ENCODE results near the gene POU2AF1.

POU2AF1 gene

DNA sequence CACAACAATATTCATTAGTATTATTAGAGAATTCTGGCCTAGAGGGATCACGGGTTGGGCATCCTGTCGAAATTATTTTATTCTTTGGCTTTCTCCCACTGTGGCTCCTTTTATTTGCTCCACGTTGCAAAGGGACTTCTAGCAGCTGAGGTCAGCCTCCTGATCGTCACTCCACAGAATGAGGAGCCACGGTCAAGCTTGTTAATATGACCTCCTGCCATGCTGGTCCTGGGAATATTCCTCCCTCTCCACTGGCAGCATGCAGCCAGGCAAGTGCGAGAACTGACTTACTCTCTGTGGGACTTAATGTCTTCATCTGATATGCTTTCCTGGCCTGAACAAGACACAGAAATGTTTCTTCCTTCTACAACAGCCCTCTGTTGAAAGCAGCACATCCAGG, 59.8 kb downstream of the POU2AF1 start:
- DNase-seq (ENCODE audit: low read depth, low spot score): no peak

DNA sequence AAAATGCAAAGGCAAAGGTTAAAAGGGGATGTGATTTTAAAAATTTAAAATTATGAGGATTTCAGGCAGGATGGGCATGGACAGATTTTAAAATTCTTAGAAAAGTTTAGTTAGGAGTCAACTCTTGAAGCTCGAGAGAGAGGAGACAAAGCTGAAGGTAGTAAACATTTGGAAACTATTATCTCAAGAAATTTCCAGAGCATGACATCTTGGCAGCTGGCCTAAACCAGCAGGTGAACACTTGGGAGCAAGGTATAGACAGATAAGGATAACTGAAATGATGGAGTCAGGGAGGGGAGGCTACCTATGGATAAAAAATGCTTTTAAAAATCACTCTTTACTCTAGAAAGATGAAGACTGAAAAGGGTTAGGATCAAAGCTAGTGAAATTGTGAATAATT, 67.0 kb downstream of the POU2AF1 start:
- DNase-seq (ENCODE audit: low read depth, low spot score): no peak

DNA sequence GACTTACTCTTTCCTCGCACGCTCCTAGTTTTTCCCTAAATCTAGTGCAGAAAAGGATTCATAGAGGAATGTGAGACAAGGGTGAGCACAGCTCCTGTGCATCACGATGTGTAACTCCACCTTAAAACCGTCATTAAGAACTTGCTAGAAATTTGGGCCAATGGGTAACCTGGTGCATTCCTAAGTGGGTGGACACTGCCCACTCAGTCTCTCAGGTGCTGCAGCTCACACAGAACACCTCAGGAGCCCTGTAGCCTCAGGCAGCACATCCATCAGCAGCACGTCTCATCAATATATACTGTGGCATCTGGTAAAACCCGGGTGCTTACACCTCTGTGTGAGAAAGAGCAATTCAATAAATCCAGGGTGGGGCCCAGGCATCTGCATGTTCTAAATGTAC, 68.4 kb downstream of the POU2AF1 start:
- no peak for DNase-seq (ENCODE audit: low read depth, low spot score)

DNA sequence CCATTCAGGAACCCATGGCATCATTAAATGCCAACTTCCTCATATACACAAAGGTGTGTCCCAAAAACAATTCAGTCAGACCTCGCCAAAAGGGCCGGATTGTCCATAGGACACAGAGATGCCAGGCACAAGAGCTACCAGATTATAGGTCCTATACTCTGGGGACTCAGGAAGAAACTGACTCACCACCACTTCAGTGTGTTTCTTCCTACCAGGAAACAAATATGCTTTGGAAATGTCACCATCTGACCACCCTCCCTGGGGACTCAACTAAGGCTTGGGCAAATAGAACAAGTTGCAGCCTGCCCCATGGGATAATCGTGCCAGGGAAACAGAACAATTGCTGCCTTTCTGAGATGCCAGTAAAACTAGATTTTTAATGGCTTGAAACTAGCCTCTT, 69.0 kb downstream of the POU2AF1 start:
- DNase-seq (ENCODE audit: low read depth, low spot score): no peak

DNA sequence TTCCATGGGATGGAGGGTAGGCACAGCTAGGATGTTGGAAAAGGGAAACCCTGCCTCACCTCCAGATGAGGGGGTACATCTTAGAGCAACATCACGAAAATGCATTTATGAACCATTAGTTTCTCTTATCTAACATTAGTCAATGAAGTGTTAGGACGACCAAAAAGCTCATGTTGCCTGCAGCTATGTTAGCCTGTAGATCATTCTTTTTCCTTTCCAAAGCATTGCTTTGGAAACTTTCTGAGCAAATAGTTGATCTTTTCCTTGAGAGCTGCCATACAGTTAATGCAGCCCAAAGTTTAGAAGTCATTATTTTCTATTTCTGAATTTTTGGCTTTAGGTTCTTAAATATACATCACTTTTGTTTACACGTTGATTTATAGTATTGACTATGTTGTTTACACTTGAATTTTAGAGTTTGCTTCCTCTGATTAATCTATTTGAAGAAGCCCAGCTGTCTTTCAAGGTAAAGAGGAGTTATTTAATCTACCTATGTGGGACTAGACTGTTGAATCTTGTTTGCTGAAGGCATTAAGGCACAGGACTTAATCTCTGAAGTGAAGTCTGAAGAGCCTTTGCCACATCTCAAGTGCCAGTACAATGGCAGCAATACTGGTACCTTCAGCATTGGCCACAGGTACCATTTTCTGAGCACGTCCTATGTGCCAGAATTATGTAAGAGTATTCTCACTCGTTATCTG, 69.7 kb downstream of the POU2AF1 start:
- no peak for DNase-seq (ENCODE audit: low read depth, low spot score)

DNA sequence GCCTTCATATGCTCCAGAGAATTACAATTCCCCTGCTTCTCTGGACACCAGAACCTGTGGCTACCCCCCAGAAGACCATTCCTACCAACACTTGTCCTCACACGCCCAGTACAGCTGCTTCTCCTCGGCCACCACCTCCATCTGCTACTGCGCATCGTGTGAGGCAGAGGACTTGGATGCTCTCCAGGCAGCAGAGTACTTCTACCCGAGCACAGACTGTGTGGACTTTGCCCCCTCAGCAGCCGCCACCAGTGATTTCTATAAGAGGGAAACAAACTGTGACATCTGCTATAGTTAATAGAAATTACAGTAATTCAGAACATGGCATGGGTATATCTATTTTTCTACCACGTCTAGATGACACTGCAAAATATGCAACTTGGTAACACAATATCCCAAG, 70.9 kb downstream of the POU2AF1 start:
- no peak for DNase-seq (ENCODE audit: low read depth, low spot score)

DNA sequence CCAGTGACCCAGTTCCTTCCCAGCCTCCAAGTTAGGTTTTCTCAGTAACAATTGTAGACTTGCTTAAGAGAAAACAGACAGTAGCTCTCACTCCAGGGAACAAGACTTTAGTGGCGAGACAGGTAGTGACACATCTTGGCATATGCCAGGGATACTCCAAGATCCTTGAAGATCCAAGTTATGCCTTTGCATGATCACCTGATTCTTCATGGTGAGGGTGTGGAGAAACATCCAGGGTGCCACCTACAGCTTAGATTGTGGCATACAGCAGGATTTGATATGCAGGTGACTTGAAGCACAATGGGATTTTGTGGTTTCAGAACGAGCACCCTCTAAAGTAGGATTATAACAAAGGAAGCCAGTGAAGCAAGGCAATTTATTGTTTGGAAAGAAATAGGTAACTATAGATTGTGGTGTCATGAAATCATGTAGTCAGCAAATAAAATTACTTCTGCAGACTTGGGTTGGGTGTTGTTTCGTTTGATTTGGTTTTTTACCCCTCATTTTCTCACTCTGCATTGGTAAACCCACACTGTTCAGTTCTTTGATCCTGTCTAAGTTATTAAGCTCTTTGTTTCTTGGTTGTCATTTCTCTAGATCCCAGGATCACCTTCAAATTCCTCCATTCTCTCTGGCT, 71.5 kb downstream of the POU2AF1 start:
- no peak for DNase-seq (ENCODE audit: low read depth, low spot score)

DNA sequence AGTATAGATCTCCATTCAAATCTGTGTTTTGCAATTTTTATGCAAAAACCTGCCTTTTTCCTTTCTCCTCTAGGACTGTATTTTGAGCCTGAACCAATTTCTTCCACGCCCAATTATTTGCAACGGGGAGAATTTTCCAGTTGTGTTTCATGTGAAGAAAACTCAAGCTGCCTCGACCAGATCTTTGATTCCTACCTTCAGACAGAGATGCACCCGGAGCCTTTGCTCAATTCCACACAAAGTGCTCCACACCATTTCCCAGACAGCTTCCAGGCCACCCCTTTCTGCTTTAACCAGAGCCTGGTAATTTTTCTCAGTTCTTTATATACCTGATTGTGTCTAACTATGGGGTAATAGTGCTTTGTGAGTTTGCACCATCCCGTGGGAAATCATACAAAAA, 72.8 kb downstream of the POU2AF1 start:
- no peak for DNase-seq (ENCODE audit: low read depth, low spot score)

DNA sequence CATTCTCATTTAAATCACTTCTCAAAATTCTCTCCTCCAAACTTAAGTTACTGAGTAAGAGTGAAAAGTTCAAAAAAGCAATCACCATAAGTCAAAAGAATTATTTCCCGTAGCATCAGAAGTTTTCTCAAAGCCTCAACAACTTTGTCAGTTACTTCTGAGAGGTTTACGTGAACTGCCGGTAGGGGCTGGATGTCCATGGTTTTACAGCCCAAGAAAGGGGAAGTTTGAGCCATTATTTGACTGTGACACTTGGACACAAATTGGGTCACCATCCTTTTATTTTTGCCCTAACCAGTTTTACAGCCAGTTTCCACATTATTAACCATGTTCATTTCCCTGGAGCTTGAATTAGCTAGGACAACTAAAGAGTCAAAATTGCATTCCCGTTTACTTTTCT, 73.2 kb downstream of the POU2AF1 start:
- no peak for DNase-seq (ENCODE audit: low read depth, low spot score)

DNA sequence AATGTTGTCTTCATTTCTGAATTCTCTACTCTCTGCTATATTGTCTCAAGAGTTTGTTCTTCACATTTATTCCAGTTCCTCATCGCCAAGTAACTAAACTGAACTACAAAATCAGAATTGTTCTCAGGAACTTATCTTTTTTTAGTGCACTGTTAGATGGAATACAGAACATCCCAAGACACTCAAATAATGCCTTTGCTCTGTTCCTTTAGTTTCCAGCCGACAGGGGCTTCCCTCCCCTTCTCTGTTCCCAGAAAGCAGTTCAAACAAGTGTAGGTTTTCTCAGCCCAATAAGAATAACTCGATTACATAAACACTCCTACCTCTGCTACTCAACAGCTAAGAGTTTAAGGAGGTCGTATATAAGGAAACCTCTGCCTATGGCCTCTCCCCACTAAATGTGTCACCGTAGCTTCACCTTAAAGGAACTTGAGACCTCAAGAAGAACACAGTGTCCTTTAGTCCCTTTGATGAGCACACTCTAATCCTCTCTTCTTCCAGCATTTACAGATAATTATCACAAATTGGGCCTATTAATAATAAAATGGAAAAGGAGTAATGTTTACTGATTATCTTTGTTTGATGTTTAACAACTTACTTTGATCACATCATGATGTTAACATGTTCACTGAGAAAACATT, 73.8 kb downstream of the POU2AF1 start:
- DNase-seq (ENCODE audit: low read depth, low spot score): no peak

DNA sequence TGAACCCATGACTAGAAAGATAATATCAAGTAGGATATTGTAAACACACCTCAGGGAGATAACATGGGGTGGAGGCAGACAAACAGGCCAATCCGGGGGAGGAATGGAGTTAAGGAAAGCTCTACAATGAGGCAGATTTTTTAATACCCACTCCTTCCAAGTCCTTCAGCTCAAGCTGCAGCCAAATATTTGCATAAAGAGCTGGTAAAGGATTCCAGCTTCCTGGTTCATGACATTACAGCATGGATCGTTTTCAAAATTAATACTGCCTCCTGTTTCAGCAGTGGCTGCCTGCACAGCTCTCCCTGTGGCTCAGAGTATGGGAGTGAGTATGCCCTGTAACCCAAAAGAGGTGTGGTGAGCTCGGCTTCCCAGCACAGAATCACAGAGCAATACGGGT, 75.6 kb downstream of the POU2AF1 start:
- no peak for DNase-seq (ENCODE audit: low read depth, low spot score)

DNA sequence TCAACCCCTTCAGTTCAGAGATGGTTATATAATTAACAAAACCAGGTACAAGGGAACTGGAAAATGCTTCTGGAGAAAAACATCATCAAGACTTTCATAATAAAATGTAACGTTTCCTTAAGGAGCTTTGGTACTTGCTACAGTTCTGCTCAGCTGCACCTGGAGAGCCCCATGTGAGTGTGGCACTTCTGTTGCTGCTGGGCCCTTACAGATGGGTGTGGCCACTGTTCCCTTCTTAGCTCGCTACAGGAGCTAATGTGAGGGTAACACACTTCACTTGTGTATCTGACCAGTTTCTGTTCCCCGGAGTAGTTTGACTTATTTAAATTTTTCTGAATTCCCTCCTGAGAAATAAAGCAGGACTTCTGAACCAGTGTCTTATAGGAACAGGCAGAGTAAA, 76.8 kb downstream of the POU2AF1 start:
- no peak for DNase-seq (ENCODE audit: low read depth, low spot score)

Data from activated naive CD8-positive, alpha-beta T cell treated with anti-CD3 and anti-CD28 coated beads, Interleukin-2, amount 50 U/mL, for 16 hours (primary cell).